CD4-positive, alpha-beta T cell treated with Interleukin-1 beta for 1 hour (primary cell): ENCODE measurements around the gene CALHM6.

Experiments used
- DNase-seq, 2 donors: peaks; one replicate each; pipeline ENCODE4 v3.0.0-alpha.2; 2020 to 2022

Gene CALHM6

DNA sequence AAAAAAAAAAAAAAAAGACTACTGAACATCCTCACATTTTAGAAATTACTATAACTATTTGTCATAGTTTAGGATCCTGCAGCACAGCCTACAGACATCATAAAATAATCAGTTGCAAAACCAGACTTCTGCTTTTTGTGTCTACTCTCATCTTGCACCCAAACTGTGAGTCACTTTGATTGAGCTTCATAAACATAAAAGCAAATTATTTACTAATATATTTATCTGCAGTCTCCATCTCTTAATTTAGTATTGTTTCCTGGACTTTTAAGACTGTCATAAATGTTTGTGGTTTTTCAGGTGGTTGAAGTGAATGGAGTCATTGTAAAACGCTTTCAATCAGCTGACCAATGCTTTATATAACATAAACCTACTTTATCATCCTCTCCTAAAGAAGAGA is 14.8 kb upstream of the CALHM6 start:
- DNase-seq = no peak

DNA sequence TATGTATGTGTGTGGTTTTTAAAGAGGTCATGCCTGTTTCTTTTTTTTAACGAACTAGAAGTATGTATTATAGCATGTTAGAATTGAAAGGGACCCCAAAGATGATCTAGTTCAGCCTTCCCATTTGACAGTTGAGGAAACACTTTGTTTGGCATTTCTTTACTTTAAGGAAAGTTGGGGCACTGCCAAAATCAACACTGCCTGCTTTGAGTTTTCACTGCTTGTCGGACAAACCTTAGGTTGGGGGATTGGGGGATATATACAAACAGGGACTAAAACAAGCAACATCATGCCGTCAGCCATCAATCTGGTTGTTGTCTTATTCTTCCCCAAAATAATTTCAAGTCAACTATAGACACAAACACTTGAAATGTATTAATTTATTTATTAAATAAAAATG is 14.1 kb upstream of the CALHM6 start:
- no peak for DNase-seq

DNA sequence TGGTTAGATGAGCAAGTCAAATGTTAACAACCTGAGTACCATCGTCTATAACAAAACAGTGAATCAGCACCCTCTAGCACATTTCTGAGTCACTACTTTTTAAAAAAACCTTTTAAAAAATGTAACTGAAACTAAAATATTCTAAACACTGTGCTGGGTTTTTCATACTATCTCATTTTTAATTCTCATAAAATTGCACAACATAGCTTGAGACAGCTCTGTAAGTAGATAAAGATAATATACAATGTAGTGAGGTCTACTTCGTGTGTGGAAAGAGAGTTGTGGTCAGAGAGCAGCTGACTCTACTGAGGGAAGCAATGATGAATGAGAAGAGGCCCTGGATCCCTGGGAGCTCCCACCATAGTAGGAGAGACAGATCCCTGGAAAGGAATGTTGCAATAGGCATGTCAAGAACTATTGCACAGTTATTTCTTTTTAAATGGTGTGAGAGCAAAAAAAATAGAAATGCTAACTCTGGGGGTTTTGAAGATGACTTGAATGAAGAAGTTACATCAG is 13.6 kb upstream of the CALHM6 start:
- DNase-seq = no peak

DNA sequence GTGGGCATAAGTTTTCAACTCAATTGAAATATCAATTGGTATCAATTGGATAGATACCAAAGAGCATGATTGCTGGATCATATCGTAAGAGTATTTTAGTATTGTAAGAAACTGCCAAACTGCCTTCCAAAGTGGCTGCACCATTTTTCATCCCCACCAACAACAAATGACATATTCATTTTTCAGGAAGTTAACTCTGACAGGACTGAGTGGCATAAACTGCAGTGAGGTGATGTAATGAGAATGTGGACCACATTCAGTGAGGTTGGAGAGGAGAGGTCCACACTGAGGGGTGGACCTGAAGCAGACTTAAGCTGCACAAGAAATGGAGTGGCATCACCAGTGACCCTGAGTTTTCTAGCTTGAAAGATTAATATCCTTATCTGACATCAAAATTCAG is 11.6 kb upstream of the CALHM6 start:
- DNase-seq = no peak

DNA sequence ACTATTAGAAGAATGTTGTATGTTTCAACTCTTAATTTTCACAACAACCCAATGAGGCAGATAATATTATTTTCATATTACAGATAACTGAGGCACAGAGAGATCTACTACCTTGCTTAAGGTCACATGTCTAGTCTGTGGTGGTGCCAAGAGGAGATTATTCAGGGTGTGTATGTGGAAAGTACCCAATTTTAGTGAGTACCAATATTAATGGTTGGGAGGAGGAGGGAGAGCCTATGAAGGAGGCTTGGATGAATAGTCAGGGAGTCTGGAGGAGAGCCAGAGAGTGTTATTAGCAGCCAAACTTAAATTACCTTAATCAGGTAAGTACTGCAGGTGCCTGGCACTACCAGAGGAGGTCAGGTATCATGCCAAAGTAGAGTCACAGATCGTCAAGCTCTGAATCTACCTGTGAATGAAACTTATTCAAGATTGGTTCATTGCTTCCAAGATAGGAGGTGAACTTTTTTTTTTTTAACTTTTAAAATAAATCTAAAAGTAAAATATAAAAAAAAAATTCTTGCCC is 10.9 kb upstream of the CALHM6 start:
- DNase-seq = no peak

DNA sequence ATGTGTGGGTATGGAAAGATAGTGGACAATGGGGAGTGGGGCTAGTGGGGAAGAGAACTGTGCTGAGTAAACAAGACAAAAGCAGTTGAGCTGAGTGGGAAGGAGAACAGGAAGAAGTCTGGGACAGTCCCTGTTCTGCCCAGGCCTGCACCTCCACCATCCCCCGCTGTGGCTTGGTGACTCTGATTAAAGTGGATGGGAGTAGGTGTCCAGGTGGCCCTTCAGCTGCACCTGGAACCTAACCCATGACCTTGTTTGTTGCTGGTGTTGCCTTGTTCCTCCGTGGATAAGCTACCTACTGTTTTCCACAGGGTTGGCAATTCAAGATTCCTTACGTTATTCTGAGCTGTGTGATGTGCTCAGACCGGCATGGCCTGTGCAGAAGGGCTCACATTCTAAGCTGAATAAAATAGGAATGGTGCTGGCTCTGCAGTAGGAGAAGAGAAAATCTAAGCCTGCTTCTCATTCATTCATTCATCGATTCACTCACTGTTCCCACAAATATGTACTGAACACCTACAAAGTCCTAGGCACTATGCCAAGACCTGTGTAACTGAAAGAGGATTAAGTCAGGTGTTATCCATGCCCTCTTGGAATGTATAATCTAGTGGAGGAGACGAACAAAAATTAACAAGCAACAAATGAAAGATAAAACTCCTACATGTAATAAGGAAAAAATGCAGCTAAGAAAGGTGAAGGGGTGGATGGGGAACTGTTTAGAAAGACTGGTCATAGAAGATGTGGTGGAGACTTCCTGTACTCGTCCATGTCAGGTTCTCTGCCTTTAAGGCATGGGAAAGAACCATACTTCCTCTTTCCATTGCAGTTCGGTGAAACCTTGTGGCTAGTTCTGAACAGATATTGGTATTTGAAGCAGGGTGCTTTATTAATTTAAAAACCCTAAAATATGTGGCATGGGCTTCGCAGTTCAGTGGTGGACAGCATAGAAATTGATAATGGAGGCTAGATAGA is 10.1 kb upstream of the CALHM6 start:
- no peak for DNase-seq

DNA sequence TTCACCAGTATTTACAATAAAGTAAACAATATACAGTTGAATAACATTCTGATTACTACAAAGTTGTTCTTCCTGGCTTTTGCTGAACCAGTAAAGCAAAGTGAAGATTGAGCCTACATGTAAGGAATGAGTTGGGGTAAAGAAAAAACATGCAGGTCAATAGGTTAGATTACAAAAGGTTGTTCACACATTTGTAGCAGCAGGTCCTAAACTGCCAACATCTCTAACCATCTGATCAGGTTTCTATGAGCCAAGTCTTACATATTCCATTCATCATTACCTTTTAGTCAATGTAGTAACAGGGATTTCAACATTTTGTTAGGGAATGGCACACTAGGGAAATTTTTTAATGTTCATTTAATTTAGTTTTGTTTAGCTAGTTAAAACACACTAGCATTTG is 9.3 kb upstream of the CALHM6 start:
- DNase-seq = no peak

DNA sequence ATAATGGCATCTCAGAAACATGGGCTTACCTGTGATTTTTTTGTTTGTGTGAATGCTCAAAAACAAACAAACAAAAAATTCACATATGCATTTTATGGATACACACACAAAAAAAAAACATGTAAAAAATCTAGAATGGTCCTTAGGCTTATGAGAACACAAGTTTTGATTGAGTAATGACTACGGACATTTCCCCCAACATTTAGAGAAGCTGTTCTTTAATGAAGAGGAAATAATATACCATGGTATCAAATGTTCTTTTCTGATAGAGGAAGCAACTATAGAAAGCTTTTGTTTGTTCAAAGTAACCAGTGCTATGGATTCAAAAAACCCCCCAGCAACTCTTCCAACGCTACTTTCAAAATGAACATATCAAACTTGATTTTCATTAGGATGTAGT is 8.6 kb upstream of the CALHM6 start:
- no peak for DNase-seq

DNA sequence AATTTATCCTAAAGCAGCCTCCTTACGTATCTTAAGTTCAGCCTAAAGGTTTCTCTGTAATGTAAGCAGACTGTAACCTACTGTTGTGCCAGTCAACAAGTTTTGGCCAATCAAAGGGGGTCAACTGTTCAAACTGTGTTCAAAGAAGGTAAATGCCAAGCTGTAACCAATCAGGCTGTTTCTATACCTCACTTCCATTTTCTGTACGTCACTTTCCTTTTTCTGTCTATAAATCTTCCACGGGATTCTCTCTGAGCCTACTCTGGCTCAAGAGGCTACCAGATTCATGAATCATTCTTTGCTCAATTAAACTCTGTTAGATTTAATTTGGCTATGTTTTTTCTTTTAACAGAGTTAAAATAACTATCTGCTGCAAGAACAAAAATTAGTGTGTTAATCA is 5.1 kb upstream of the CALHM6 start:
- DNase-seq = no peak

DNA sequence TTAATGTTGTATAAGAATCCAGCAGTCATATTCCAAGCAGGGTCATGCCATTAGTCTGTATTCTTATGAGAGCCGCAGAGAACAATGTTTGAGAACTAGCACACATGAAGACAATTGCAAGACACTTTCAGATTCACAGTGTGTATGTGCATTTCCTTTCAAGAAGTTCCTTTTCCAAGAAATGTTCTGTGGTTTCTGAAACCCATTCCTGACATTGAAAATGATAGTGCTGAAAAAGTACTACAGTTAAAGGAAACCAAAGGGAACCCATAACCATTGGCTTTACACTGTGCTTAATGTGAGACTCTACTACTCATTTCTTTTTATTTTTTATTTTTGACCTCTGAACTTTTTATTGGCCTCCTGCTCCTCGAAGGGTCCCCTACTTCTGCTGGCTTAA is 4.2 kb upstream of the CALHM6 start:
- no peak for DNase-seq

DNA sequence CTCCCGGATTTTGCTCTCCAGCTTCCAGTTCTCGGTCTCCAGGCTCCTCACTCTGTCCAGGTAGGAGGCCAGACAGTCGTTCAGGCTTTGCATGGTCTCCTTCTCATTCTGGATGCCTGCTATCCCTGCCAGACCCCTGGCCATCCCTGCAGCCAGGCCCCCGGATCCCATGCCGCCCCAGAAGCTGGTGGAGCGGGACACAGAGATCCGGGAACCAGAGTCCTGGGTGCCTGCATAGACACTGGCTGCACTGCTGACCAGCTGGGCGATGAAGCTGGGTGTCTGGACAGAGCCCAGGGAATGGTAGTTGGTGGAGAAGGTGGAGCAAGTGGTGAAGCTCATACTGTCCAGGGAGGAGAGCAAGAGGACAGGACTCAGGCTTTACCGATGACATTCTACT is 2.9 kb upstream of the CALHM6 start:
- DNase-seq = no peak

DNA sequence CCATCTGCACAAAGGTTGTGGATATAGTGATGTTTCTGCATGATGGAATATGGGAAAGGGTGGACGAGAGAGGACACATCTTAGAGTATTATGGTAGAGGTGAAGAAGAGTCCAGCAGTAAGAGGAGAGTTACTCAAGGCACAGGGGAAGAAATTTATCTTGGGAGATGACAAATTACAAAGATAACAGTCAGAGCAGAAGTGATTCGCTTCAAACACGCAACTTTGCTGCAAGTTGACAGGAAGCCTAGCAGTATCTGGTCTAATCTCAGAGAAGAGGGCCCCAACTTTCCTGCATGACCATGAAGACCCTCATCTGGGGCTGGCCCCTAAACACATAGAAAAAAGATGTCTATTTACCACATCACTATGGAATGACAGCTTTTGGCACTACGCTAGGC is 1.2 kb upstream of the CALHM6 start:
- DNase-seq = no peak

DNA sequence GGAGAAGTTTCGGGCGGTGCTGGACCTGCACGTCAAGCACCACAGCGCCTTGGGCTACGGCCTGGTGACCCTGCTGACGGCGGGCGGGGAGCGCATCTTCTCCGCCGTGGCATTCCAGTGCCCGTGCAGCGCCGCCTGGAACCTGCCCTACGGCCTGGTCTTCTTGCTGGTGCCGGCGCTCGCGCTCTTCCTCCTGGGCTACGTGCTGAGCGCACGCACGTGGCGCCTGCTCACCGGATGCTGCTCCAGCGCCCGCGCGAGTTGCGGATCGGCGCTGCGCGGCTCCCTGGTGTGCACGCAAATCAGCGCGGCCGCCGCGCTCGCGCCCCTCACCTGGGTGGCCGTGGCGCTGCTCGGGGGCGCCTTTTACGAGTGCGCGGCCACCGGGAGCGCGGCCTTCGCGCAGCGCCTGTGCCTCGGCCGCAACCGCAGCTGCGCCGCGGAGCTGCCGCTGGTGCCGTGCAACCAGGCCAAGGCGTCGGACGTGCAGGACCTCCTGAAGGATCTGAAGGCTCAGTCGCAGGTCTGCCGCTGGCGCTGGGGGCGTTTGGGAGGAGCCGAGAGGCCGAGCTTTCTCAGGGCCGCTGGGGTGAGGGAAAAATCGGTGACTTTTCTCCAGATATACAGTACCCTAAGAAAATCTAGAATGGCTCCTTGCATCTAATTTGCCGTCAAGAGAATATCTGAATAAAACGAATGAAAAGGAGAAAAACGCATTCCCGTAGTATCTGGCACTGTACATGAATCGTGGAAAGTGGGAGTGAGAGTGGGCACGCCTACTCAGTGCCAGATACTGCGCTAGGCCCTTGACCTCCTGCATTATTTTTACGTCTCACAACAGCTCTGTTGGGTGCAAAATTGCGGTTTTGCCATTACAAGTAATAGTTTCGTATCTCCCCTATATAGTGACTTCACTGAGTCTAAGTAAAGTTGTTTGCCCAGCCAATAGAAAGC is 1.0 kb downstream of the CALHM6 start:
- DNase-seq = peak; percentile 33 to 64

DNA sequence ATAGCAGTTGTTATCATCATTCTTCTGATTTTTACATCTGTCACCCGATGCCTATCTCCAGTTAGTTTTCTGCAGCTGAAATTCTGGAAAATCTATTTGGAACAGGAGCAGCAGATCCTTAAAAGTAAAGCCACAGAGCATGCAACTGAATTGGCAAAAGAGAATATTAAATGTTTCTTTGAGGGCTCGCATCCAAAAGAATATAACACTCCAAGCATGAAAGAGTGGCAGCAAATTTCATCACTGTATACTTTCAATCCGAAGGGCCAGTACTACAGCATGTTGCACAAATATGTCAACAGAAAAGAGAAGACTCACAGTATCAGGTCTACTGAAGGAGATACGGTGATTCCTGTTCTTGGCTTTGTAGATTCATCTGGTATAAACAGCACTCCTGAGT is 2.1 kb downstream of the CALHM6 start:
- DNase-seq = no peak

DNA sequence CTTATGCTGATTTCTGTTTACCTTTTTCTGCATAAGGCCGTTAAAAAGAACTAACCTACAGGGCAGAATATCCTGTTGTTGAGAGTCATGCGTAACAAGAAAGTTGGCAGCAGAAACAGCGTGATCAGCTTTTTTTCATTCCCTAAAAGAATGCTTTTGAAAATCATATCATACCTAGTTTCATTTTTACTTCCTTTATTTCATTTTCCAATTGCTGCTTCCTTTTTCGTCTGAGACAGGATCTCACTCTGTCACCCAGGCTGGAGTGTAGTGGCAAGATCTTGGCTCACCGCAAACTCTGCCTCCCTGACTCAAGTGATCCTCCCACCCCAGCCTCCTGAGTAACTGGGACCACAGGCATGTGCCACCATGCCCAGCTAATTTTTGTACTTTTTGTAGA is 4.1 kb downstream of the CALHM6 start:
- peak in 1 of 2 donors; percentile 41 for DNase-seq

DNA sequence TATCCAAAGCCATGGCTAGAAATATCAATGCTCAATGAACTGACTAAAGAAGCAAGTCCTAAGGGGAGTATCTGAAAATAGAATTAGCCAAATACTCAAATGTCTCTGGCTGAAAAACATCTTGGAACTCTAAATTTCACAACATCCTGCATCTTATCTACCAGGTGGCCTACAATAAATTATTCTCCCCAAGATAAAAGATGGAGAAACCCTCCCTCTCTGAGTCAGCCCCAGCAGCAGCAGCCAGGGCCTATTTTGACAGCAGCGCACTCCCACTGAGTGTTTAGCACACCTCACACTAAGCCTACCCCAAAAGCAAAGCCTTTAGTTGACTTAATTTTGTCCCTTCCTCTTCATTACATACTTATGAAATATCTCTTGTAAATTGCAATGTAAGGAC is 5.9 kb downstream of the CALHM6 start:
- DNase-seq = no peak

DNA sequence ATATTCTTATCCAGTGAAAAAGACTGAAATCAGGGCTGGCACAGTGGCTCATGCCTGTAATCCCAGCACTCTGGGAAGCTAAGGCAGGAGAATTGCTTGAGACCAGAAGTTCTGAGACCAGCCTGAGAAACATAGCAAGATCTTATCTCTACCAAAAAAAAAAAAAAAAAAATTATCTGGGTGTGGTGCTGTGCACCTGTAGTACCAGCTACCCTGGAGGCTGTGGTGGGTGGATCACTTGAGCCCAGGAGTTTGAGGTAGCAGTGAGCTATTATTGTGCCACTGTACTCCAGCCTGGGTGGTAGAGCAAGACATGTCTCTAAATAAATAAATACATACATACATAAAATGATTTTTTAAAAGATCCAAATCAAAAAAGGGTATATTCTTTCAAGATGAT is 6.3 kb downstream of the CALHM6 start:
- DNase-seq = no peak

DNA sequence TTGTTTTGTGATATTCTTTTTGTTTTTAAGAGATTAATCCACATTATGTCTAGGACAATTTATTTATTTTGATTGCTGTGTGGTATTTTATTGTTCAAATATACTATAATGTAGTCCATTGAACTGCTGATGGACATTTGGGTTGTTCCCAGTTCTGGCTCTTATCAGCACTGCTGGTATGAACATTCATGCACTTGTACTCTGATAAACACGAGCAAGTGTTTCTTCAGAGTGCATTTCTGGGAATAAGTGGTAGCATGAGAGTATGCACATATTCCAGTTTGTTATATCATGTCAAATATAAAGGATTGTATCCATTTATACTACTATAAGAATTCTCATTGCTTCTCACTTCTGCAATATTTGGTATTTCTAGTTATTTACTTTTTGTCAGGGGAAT is 7.1 kb downstream of the CALHM6 start:
- DNase-seq = no peak

DNA sequence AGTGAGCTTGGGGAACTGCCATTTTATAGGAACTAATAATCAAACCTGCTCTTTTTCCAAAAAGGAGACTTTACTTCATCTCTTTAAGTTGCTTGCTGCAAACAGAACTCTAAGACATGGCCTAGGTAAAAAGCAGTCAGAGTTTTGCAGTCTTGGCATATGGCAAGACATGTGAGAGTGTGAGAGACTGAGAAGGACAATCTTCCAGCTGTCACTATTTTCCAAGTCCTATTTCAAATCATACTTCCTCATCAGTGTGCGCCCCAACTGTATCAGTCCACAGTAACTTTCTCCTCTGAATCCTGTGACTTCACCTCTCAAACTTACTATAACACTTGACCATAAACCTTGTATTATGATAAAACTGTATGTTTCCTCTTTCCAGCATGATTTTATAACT is 10.4 kb downstream of the CALHM6 start:
- DNase-seq = no peak

DNA sequence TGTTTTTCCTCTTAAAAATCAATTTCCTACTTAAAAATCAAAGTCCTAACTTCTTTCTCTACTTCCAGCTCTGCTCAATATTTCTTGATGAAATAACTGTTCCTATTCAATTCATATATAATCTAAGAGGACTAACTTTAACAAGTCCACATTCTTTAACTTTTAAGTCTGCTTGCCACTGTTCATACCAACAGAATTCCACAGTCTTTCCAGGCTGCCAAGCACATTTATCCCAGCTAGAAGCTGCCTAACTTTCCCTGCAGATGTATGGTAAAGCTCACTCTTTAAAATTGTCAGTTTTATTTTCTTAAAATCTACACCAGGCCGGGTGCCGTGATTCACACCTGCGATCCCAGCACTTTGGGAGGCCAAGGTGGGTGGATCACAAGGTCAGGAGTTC is 11.5 kb downstream of the CALHM6 start:
- DNase-seq = no peak

DNA sequence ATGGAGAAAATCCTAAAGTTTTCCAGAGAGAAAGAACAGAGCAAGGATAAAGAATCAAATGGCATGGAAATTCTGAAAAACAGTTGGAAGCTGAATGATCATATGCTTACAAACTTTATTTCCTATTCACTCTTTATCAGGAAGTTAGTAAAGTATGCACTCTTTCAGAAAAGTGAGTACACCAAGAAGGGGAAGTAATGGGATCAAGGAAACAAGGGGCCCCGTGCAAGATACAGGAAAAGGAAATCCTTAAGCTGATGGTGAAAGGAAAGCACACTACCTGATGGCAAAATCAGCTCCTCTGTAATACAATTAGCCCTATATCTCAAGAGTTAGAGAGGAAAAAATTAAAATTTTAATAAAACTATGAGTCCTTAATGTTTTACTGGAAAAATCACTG is 14.0 kb downstream of the CALHM6 start:
- no peak for DNase-seq

DNA sequence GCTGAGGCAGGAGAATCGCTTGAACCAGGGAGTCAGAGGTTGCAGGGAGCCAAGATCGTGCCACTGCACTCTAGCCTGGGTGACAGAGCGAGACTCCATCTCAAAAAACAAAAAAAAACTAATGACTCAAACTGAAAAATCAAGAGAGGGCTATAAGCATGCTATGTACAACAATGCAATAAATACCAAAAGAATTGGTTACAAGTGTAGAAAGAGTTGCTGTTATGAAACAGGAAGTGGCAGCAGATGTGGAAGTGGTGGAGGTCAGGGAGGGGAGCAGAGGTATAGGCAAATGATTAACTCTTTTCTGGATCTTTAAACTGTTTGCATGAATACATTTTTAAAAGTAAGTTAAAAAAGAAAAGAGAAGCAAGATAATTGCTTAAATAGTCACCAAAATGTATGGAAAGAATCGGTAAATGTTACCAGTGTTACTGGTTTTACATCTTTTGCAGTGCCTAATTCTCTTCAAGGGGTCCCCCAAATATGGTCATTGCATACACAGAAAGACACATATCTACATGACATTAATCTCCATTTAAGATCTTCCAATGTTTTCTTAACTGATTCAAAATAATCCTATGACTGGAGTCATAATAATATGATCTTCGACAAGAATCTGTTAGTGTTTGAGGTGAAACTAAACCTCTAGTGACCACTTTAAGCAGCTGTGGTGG is 15.0 kb downstream of the CALHM6 start:
- DNase-seq = peak; percentile 13 to 30

DNA sequence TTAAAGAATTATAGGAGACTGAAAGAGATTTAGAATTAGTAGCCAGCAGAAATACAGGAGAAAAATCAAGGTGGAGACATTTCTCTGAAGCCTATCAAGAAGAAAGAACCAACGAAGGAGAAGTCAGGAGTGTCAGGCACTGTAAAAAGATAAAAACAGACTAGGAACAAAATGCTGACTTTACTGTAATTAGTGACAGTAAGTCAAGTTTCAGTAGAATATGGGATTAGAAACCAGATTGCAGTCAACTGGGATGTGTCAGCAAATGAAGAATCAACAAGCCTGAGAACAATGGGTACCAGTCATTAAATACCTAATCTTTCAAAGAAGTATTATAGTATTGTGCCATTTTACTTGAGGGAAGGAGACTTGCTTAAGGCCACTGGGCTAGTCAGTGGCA is 21.6 kb downstream of the CALHM6 start:
- no peak for DNase-seq
